ENCODE results near the gene TMEM140.

- TF ChIP-seq POLR2A (IDR thresholded peaks at IDR 0.05; ENCODE audit: low read depth, low read length) (no peak), POLR2AphosphoS5 (IDR thresholded peaks at IDR 0.05; ENCODE audit: low read depth, low read length) (no peak)
Measured at GRCh38 chr7:135197906-135198655, 50.2 kb downstream of the TMEM140 start.
